WTC11 (cell line): ENCODE results near the gene TTYH1. TPM values are rescaled to one million over a fixed set of nuclear protein-coding genes. Genes with fewer than 3 reads are reported as not detected.

Experiments used
- ATAC-seq: fragments of 200-7000 bp; cut with Tn5 transposase; 2 replicates; pipeline ENCODE4 v1.10.0; 2021; ENCODE audit warnings: mild to moderate bottlenecking, moderate library complexity
- CTCF ChIA-PET: fragments of 300-600 bp; sonication (Branson Sonifier 250); formaldehyde crosslinking; loops from one replicate; lab custom pipeline; 2021; ENCODE audit warnings: antibody characterized with exemption; lab: Charles Lee
- POLR2A ChIA-PET: fragments of 350-600 bp; sonication (Branson Sonifier 250); formaldehyde crosslinking; loops from one replicate; lab custom pipeline; 2021; ENCODE audit warnings: antibody characterized with exemption; lab: Charles Lee
- DNase-seq: peaks from one replicate; pipeline ENCODE4 v3.0.0; 2021; ENCODE audit warnings: low spot score
- H3K27ac Mint-ChIP-seq: 2 replicates; pipeline ENCODE4 v1.8.0; 2021; ENCODE audit warnings: mixed read lengths
- H3K27me3 Mint-ChIP-seq: 2 replicates; pipeline ENCODE4 v1.8.0; 2021; ENCODE audit warnings: low read depth, mild to moderate bottlenecking, moderate library complexity, mixed read lengths
- H3K36me3 Mint-ChIP-seq: 2 replicates; pipeline ENCODE4 v1.8.0; 2021; ENCODE audit warnings: mixed read lengths
- H3K4me1 Mint-ChIP-seq: 2 replicates; pipeline ENCODE4 v1.8.0; 2022; ENCODE audit warnings: mixed read lengths
- H3K4me3 Mint-ChIP-seq: 2 replicates; pipeline ENCODE4 v1.8.0; 2021; ENCODE audit warnings: mild to moderate bottlenecking, moderate library complexity, mixed read lengths
- H3K9me3 Mint-ChIP-seq: 2 replicates; pipeline ENCODE4 v1.8.0; 2021; ENCODE audit warnings: mixed read lengths
- AFF4 ChIP-seq: sonication (generic); formaldehyde crosslinking; IDR thresholded peaks from 2 replicates; pipeline ENCODE4 v1.8.1; 2023; ENCODE audit warnings: mild to moderate bottlenecking, missing genetic modification reagents, borderline replicate concordance
- AR ChIP-seq: fragments of 250-450 bp; sonication (Bioruptor Pico); IDR thresholded peaks from 2 replicates; pipeline ENCODE4 v1.9.0; 2021; ENCODE audit warnings: mild to moderate bottlenecking
- ATF6 ChIP-seq: sonication (generic); formaldehyde crosslinking; IDR thresholded peaks from 2 replicates; pipeline ENCODE4 v1.8.1; 2023; ENCODE audit warnings: mild to moderate bottlenecking, missing genetic modification reagents
- CDX4 ChIP-seq: fragments of 250-450 bp; sonication (Bioruptor Pico); IDR thresholded peaks from 2 replicates; pipeline ENCODE4 v1.9.0; 2021; ENCODE audit warnings: moderate library complexity, mild to moderate bottlenecking, inconsistent platforms, borderline replicate concordance
- ELF4 ChIP-seq: sonication (generic); formaldehyde crosslinking; IDR thresholded peaks from 2 replicates; pipeline ENCODE4 v1.8.1; 2022; ENCODE audit warnings: low read depth, mild to moderate bottlenecking, moderate library complexity, missing genetic modification reagents
- FOXJ3 ChIP-seq: sonication (generic); formaldehyde crosslinking; IDR thresholded peaks from 2 replicates; pipeline ENCODE4 v1.9.0; 2021; ENCODE audit warnings: missing genetic modification reagents, mild to moderate bottlenecking, borderline replicate concordance
- FOXP4 ChIP-seq: sonication (generic); formaldehyde crosslinking; IDR thresholded peaks from 2 replicates; pipeline ENCODE4 v1.8.0; 2022; ENCODE audit warnings: mild to moderate bottlenecking, missing genetic modification reagents
- GABPB1 ChIP-seq: sonication (generic); formaldehyde crosslinking; IDR thresholded peaks from 2 replicates; pipeline ENCODE4 v1.8.1; 2023; ENCODE audit warnings: mild to moderate bottlenecking, missing genetic modification reagents
- HMGXB4 ChIP-seq: sonication (generic); formaldehyde crosslinking; IDR thresholded peaks from 2 replicates; pipeline ENCODE4 v1.8.1; 2023; ENCODE audit warnings: mild to moderate bottlenecking, moderate library complexity, missing genetic modification reagents
- IRF1 ChIP-seq: sonication (generic); formaldehyde crosslinking; IDR thresholded peaks from 2 replicates; pipeline ENCODE4 v1.8.0; 2023; ENCODE audit warnings: missing genetic modification reagents
- PRRX2 ChIP-seq: fragments of 250-450 bp; sonication (Bioruptor Pico); IDR thresholded peaks from 2 replicates; pipeline ENCODE4 v1.8.0; 2021; ENCODE audit warnings: mild to moderate bottlenecking
- SOX15 ChIP-seq: fragments of 250-450 bp; sonication (Bioruptor Pico); IDR thresholded peaks from 2 replicates; pipeline ENCODE4 v1.9.0; 2021; ENCODE audit warnings: mild to moderate bottlenecking
- TEAD1 ChIP-seq: sonication (generic); formaldehyde crosslinking; IDR thresholded peaks from 2 replicates; pipeline ENCODE4 v1.8.0; 2022; ENCODE audit warnings: mild to moderate bottlenecking, missing genetic modification reagents
- ZBTB43 ChIP-seq: sonication (generic); formaldehyde crosslinking; IDR thresholded peaks from 2 replicates; pipeline ENCODE4 v1.8.1; 2023; ENCODE audit warnings: mild to moderate bottlenecking, missing genetic modification reagents
- ZNF232 ChIP-seq: sonication (generic); formaldehyde crosslinking; IDR thresholded peaks from 2 replicates; pipeline ENCODE4 v1.8.0; 2022; ENCODE audit warnings: mild to moderate bottlenecking, missing genetic modification reagents
- ZNF396 ChIP-seq: fragments of 250-450 bp; sonication (Bioruptor Pico); IDR thresholded peaks from 2 replicates; pipeline ENCODE4 v1.8.0; 2021; ENCODE audit warnings: mild to moderate bottlenecking, moderate library complexity, borderline replicate concordance
- total RNA-seq: library from RNA; stranded (reverse); gene quantifications from 3 replicates; pipeline ENCODE4 v1.2.3, GENCODE V29; 2021

TTYH1 gene
- total RNA-seq, 1 experiment from 2014 or later: 37.1 TPM

GRCh38 chr19:54462655-54463530 lies 47.6 kb downstream of the TTYH1 start (continued):
- TF ChIP-seq IRF1 (CRISPR knock-in tag): peak; percentile 79; the same call in 1 of the 2 replicates
- peak; percentile 99 for TF ChIP-seq HMGXB4 (CRISPR knock-in tag)
- TF ChIP-seq CDX4 (CRISPR knock-in tag): no peak; the same call in 1 of the 2 replicates
- peak; percentile 92 for TF ChIP-seq ZBTB43 (CRISPR knock-in tag)
- no peak for TF ChIP-seq AFF4 (CRISPR knock-in tag)
- TF ChIP-seq ATF6 (CRISPR knock-in tag): no peak; the same call in 1 of the 2 replicates
- TF ChIP-seq ZNF232 (CRISPR knock-in tag): no peak
- no peak for TF ChIP-seq SOX15 (CRISPR knock-in tag)
- TF ChIP-seq TEAD1 (CRISPR knock-in tag): peak; percentile 31; the same call in 1 of the 2 replicates
- no peak for TF ChIP-seq ZNF396
- no peak for TF ChIP-seq FOXJ3 (CRISPR knock-in tag)
- TF ChIP-seq, all 79 proteins: peak for 46

GRCh38 chr19:54463531-54464043 lies 48.3 kb downstream of the TTYH1 start, which contains the start of gene LENG9:
Gene LENG9, minus strand, starts transcription at chr19:54463778. Its CDS starts 252 bp downstream, at chr19:54463526.
- DNase-seq: peak; percentile 99
- TF ChIP-seq ZNF232 (CRISPR knock-in tag) (0 out of 2 replicates have a peak, but pooled peaks have one; percentile 10), GABPB1 (no peak), ELF4 (CRISPR knock-in tag) (0 out of 2 replicates have a peak, but pooled peaks have one; percentile 7), PRRX2 (no peak), FOXP4 (CRISPR knock-in tag) (peak; percentile 73; the same call in 1 of the 2 replicates), IRF1 (CRISPR knock-in tag) (peak; percentile 48; the same call in 1 of the 2 replicates), AR (CRISPR knock-in tag) (no peak)
- TF ChIP-seq, all 79 proteins: peak for 4
- CTCF ChIA-PET: interaction anchor here (0.6 to 2.6 kb wide), 9 partner anchors 15 to 1190 kb away, joined by 3 to 27 read pairs (median 4); partner anchors contain the start of genes LENG8 and TTYH1
- POLR2A ChIA-PET: interaction anchor here (0.6 to 1.0 kb wide), 6 partner anchors 10 to 841 kb away, joined by 3 to 13 read pairs (median 5); partner anchors contain the start of genes CDC42EP5 and LENG8
- peak; percentile 59 for ATAC-seq
- Mint-ChIP-seq H3K9me3 (no peaks in the 10 kb centered on the region), H3K27me3 (peaks cover 25% of the 10 kb centered on the region), H3K4me3 (peak within 1 kb of the TSS; percentile 78), H3K36me3 (peaks cover 16% of the 10 kb centered on the region), H3K27ac (peak within 1 kb of the TSS; percentile 99), H3K4me1 (peaks cover 7% of the 10 kb centered on the region)
